HG02840 (cell line): ENCODE measurements around the gene PCYT2.
"Not testable (repeated sequence)": the region's sequence is repeated elsewhere in the genome, so short reads cannot be mapped to it uniquely, and the experiment has no call there.

Source experiments
- ATAC-seq: cut with Tn5 transposase; IDR thresholded peaks from one replicate; pipeline ENCODE4 v1.9.1; 2021; ENCODE audit warnings: mild to moderate bottlenecking, moderate library complexity, moderate number of reproducible peaks; ENCODE audit not compliant: unreplicated experiment, low FRiP score

The PCYT2 gene

DNA sequence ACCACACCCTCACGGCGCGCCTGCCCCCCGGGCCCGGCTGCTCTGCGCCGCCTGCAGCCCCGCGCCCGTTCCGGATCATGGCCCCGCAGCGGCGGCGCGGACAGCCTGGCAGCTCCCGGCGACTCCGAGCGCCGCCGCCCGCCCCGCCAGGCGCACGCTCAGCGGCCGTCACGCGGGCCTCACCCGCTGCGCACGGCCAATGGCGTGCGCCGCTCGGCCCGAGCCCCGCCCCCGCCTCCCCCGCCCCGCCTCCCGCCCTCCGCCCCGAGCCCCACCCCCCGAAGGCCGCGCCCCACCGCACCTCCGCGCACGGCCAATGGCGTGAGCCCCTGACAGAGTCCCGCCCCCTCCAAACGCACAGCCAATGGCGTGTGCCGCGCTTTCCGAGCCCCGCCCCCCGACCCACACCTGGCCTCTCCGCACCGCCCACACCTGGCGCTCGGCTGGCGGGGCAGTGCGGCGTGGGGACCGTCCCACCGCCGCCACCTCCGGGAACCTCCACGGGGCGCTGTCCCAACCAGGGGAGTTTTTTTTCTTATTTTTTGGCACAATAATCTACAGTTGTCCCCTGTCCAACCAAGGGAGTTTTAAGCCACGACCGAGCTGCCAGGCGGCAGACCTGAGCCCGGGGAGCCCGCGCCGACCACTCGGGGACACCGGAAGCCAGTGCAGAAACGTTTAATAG lies at the start of gene PCYT2:
Gene PCYT2, minus strand, starts transcription at position 123 of the 685 bp plus-strand sequence. Its CDS starts 44 bp downstream, at position 79.
- ATAC-seq, result peak; percentile 65

DNA sequence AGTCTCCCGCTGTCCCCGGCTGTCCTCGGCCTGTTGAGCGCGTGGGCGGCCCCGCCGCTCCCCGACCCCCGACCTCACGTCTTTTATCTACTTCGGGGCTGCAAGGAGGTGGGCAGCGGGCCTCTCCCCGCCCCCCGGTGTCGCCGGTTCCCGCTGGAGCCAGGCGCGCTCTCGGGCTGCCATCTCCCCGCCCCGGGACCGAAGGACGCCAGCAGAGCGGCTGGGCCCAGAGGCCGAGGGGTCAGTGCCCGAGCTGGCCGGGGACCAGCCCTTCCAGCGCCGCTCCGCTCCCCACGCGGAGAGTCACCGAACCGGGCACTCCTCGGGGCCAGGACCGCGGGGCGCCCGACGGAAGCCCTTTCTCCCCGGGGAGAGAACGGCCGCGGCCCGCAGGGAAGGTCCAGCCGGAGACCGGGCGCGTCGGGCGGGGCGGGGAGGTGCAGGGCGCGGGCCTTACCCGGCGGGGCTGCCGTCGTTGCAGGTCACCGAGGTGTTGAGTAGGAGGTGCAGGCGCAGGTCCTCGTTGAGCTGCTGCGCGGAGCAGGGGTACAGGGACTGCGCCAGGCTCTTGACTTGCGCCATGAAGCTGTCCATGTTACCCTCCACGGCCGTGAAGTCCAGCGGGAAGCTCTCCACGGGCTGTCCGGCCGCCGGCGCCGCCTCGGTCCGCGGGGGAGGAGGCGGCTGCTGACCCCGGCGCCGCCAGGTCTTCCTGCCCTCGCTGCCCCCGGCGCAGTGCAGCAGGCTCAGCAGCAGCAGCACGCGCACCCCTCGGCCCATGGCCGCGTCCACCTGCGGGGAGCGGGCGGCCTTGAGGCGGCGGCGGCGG lies 49.1 kb upstream of the PCYT2 start:
- no peak for ATAC-seq

GRCh38 chr17:81959362-81960129 lies 48.3 kb upstream of the PCYT2 start:
- no peak for ATAC-seq

- ATAC-seq, result no peak
Measured at GRCh38 chr17:81958633-81959342, 47.6 kb upstream of the PCYT2 start.

GRCh38 chr17:81957691-81958432 lies 46.7 kb upstream of the PCYT2 start:
- ATAC-seq, result no peak

- ATAC-seq, result no peak
Measured at GRCh38 chr17:81956607-81957589, 45.7 kb upstream of the PCYT2 start.

GRCh38 chr17:81955756-81956544 lies 44.8 kb upstream of the PCYT2 start:
- no peak for ATAC-seq

GRCh38 chr17:81955058-81955681 lies 44.0 kb upstream of the PCYT2 start:
- ATAC-seq, result no peak

DNA sequence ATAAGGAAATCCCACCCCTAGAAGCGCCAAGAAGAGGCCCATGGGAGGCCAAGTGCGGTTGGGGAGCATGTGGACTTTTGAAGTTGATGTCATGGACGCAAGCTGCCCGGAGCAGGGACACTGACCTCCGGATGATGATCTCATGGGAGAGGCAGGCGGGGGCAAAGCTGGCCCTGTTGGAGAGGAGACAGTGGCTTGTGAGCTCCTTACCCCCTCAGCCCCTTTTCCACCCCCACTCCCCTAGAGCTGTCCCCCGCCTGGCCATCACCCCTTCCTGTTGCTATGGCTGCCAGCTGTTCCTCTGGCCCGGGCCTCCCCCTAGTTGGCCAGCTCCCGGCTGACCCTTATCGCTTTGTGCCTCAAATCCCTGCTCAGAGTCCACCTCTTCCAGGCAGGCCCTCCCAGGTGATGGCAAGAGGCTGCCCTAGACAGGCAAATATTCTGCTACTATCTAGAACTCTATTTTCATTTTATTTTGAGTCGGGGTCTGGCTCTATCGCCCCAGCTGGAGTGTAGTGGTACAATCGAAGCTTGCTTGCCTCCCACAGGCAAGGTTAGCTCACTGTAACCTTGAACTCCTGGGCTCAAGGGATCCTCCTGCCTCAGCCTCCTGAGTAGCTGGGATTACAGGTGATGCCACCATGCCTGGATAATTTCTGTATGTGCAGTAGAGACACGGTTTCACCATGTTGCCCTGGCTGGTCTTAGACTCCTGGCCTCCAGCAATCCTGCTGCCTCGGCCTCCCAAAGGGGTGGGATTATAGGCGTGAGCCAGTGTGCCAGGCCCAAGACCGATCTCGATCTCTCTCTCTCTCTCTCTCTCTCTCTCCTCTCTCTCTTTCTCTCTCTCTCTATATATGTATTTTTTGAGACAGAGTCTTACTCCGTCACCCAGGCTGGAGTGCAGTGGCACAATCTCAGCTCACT lies 43.2 kb upstream of the PCYT2 start:
- ATAC-seq, result no peak

GRCh38 chr17:81953443-81953842 lies 42.2 kb upstream of the PCYT2 start:
- not testable (repeated sequence) for ATAC-seq

DNA sequence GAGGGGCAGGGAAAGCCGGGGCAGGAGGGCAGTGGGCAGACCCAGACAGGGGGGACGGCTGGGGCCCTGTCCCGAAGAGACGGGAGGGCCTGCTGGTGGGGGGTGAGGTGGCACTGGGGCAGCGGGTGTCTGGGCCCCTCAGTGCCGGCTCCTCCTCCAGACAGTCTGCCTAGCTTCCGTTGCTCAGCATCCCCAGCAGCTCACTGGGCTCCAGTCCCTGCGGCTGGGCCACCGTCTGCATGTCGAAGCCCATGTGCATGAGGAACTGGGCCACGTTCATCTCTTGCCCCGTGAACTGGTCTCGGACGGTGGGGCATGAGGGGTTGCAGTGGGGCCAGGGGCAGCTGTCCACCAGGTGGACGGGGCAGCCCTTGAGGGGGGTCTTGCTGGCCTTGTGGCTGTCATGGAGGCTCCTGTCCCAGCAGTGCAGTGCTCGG lies 41.6 kb upstream of the PCYT2 start:
- ATAC-seq, result no peak

DNA sequence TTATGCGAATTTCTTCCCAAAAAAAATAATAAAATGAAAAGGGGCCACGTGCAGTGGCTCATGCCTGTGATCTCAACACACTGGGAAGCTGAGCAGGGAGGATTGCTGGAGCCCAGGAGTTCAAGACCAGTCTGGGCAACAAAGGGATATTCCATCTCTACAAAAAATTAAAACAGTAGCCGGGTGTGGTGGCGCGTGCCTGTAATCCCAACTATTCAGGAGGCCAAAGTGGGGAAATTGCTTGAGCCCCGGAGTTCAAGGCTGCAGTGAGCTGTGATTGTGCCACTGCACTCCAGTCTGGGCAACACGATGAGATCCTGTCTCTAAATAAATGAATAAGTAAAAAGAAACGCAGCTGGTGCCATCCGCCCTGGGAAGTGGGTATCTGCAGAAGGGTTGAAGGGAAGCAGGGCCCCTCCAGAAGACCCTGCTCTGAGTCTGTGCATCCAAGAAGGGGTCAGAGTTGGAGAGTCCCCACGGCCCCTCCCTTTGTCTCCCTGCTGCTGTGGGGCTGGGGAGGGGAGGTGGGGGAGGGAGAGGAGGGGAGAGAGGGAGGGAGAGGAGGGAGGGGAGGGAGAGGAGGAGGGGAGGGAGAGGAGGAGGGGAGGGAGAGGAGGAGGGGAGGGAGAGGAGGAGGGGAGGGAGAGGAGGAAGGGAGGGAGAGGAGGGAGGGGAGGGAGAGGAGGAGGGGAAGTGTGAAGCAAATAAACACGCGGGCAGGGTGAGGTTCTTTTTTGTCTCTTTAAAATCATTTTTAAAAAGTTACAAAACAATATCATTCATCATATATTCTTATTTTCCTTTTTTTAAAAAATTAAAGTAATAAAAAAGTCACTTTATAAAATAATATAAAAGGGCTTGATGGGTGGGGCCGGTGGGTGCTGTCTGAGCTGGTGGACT lies 40.8 kb upstream of the PCYT2 start:
- ATAC-seq, result no peak

- ATAC-seq, result no peak
Measured at GRCh38 chr17:81950501-81950900, 39.3 kb upstream of the PCYT2 start.

GRCh38 chr17:81948635-81949378 lies 37.6 kb upstream of the PCYT2 start:
- no peak for ATAC-seq

GRCh38 chr17:81947189-81947588 lies 36.0 kb upstream of the PCYT2 start, which contains the start of gene MYADML2:
MYADML2 (minus strand) TSS chr17:81947233; CDS start chr17:81941741, 5,492 bp downstream.
- no peak for ATAC-seq
